Adrenal gland (tissue), 5 donors: ENCODE results near the gene AR.

Source experiments
- POLR2A ChIP-seq, 2 donors: fragments of 450-650 bp; IDR thresholded peaks; one replicate each; pipeline ENCODE4 v1.6.1; 2017; ENCODE audit warnings: antibody characterized with exemption in 2 of 2, mild to moderate bottlenecking in 2 of 2, moderate library complexity in 1 of 2
- TF ChIP-seq, protein P1 (sequence below), 6 experiments: fragments of 450-650 bp in 4 of 6; fragments of 200-600 bp in 2 of 6; sonication (generic) in 1 of 6; IDR thresholded peaks; 1 replicate in 5 of 6; 2 replicates in 1 of 6; pipeline versions ENCODE4 v1.5.1 to v1.8.0; 2016 to 2021; ENCODE audit warnings: antibody characterized with exemption in 6 of 6, mild to moderate bottlenecking in 2 of 6, moderate library complexity in 1 of 6
- donor health status: DM: no; HTN: no; CAD: no.

DNA sequence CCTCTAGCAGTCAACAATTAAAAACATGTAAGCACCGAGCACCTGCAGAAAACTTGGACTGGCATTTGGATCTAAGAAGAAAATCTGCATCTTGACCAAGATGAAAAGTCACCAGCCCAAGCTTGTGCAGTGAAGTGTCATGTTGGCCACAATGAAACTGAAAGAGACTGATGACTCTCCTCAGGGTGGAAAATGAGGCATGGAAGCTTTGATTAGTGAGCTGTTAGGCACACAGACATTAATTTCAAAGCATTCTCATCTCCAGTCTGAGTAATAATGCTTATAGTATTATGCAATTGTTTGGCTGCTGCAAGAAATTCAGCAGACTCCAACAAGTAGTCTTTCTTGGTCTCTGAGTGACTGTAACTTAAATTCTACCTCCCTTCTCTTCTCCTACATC lies 150.1 kb downstream of the AR start:
- TF ChIP-seq, protein P1, sequence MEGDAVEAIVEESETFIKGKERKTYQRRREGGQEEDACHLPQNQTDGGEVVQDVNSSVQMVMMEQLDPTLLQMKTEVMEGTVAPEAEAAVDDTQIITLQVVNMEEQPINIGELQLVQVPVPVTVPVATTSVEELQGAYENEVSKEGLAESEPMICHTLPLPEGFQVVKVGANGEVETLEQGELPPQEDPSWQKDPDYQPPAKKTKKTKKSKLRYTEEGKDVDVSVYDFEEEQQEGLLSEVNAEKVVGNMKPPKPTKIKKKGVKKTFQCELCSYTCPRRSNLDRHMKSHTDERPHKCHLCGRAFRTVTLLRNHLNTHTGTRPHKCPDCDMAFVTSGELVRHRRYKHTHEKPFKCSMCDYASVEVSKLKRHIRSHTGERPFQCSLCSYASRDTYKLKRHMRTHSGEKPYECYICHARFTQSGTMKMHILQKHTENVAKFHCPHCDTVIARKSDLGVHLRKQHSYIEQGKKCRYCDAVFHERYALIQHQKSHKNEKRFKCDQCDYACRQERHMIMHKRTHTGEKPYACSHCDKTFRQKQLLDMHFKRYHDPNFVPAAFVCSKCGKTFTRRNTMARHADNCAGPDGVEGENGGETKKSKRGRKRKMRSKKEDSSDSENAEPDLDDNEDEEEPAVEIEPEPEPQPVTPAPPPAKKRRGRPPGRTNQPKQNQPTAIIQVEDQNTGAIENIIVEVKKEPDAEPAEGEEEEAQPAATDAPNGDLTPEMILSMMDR (IDR thresholded peaks at IDR 0.05), result no peak
- no peak for TF ChIP-seq POLR2A (IDR thresholded peaks at IDR 0.05)
